ENCODE measurements around the gene TFEB.

- TF ChIP-seq POLR2A (IDR thresholded peaks at IDR 0.05; ENCODE audit: low read depth, low read length) (no peak), CREB1 (IDR thresholded peaks at IDR 0.05; ENCODE audit: low read depth) (no peak), MAX (IDR thresholded peaks at IDR 0.05; ENCODE audit: low read depth, low read length) (no peak), KDM1A (IDR thresholded peaks at IDR 0.05; ENCODE audit: borderline replicate concordance) (no peak), EP300 (IDR thresholded peaks at IDR 0.05; ENCODE audit: borderline replicate concordance in 1 of 2, control insufficient read depth in 1 of 2, low read depth in 2 of 2, low read length in 2 of 2) (no peak), ZNF274 (IDR thresholded peaks at IDR 0.05; ENCODE audit: insufficient read depth, insufficient read length) (no peak), CEBPB (IDR thresholded peaks at IDR 0.05; ENCODE audit: borderline replicate concordance in 1 of 2, low read depth in 2 of 2, low read length in 2 of 2) (no peak), DPF2 (IDR thresholded peaks at IDR 0.05) (no peak), EZH2 (IDR thresholded peaks at IDR 0.05; ENCODE audit: borderline replicate concordance, control insufficient read depth, low read depth, low read length) (no peak), BRCA1 (IDR thresholded peaks at IDR 0.05; ENCODE audit: low read depth, low read length) (no peak), CTCF (IDR thresholded peaks at IDR 0.05 in 2 of 3, conservative IDR thresholded peaks at IDR 0.05 in 1 of 3; ENCODE audit: control insufficient read depth in 2 of 3, extremely low read depth in 1 of 3, insufficient read depth in 1 of 3, low read depth in 3 of 3, low read length in 3 of 3) (no peak)
These were observed 94.0 kb downstream of the TFEB start for GRCh38 chr6:41641352-41641925.

All from GM12878 (cell line).